DOHH2 (cell line): ENCODE results near the gene TMEM184A.

Source experiments
- CTCF ChIP-seq: fragments of 200-600 bp; sonication (generic); IDR thresholded peaks from one replicate; pipeline ENCODE4 v1.5.1; 2014; ENCODE audit warnings: antibody characterized with exemption, mild to moderate bottlenecking, low read depth, low read length; ENCODE audit not compliant: poor library complexity, severe bottlenecking
- EZH2phosphoT487 ChIP-seq: fragments of 200-600 bp; sonication (generic); IDR thresholded peaks from 2 replicates; pipeline ENCODE4 v1.6.1; 2017; ENCODE audit warnings: borderline replicate concordance, mild to moderate bottlenecking, antibody characterized with exemption, low read length, moderate library complexity, mixed read lengths

- TF ChIP-seq CTCF = no peak
- no peak for TF ChIP-seq EZH2phosphoT487
These were observed 35.3 kb downstream of the TMEM184A start for GRCh38 chr7:1520539-1521234.
